Adrenal gland (tissue), 5 donors: ENCODE results near the gene MYO18B.

Experiments
- CTCF ChIP-seq, 6 experiments: fragments of 450-650 bp in 4 of 6; fragments of 200-600 bp in 2 of 6; sonication (generic) in 1 of 6; IDR thresholded peaks; 1 replicate in 5 of 6; 2 replicates in 1 of 6; pipeline versions ENCODE4 v1.5.1 to v1.8.0; 2016 to 2021; ENCODE audit warnings: antibody characterized with exemption in 6 of 6, mild to moderate bottlenecking in 2 of 6, moderate library complexity in 1 of 6
- POLR2A ChIP-seq, 2 donors: fragments of 450-650 bp; IDR thresholded peaks; one replicate each; pipeline ENCODE4 v1.6.1; 2017; ENCODE audit warnings: antibody characterized with exemption in 2 of 2, mild to moderate bottlenecking in 2 of 2, moderate library complexity in 1 of 2
- donor health status: DM: no; HTN: no; CAD: no.

GRCh38 chr22:25779426-25779825, 37.4 kb downstream of the MYO18B start:
- no peak for TF ChIP-seq POLR2A (IDR thresholded peaks at IDR 0.05)
- TF ChIP-seq CTCF (IDR thresholded peaks at IDR 0.05): no peak
